ENCODE measurements around the gene AGO4.

DNA sequence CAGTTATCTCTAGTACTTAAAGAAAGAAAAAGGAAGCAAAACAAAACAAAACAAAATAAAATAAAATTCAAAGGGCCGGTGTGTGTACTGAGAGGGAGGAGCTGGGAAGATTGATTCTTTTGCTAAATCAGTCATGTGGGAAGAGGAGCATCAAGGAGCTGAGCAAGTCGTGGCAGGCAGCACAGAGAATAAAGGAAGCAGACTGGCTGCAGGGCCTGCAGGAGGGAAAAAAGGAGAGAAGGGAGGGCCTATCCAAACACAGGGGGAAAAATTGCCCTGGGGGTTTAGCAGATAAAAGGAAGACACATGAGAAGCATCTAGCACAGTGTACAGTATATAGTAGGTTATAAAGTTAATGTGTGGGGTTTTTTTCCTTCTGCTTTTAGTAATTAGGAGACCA lies 27.6 kb downstream of the AGO4 start:
- TF ChIP-seq, protein P1, sequence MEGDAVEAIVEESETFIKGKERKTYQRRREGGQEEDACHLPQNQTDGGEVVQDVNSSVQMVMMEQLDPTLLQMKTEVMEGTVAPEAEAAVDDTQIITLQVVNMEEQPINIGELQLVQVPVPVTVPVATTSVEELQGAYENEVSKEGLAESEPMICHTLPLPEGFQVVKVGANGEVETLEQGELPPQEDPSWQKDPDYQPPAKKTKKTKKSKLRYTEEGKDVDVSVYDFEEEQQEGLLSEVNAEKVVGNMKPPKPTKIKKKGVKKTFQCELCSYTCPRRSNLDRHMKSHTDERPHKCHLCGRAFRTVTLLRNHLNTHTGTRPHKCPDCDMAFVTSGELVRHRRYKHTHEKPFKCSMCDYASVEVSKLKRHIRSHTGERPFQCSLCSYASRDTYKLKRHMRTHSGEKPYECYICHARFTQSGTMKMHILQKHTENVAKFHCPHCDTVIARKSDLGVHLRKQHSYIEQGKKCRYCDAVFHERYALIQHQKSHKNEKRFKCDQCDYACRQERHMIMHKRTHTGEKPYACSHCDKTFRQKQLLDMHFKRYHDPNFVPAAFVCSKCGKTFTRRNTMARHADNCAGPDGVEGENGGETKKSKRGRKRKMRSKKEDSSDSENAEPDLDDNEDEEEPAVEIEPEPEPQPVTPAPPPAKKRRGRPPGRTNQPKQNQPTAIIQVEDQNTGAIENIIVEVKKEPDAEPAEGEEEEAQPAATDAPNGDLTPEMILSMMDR (IDR thresholded peaks at IDR 0.05) = no peak
- TF ChIP-seq POLR2AphosphoS5 (IDR thresholded peaks at IDR 0.05) = no peak
